Mammary epithelial cell (primary cell): Measurements from ENCODE around the gene CACNA1E.

Experiments
- EZH2 ChIP-seq: IDR thresholded peaks from 2 replicates; pipeline ENCODE4 v1.6.1; 2012; ENCODE audit warnings: low read length, inconsistent platforms, borderline replicate concordance
- TF ChIP-seq, protein P1 (sequence below), 2 donors: IDR thresholded peaks in 1 of 2; conservative IDR thresholded peaks in 1 of 2; 2 replicates each; pipeline ENCODE4 v1.5.1; 2011 to 2012; ENCODE audit warnings: inconsistent platforms in 2 of 2, low read length in 2 of 2, mild to moderate bottlenecking in 2 of 2, control low read depth in 1 of 2, low read depth in 1 of 2; ENCODE audit not compliant: insufficient read depth in 1 of 2; ENCODE audit errors: extremely low read depth in 1 of 2

DNA sequence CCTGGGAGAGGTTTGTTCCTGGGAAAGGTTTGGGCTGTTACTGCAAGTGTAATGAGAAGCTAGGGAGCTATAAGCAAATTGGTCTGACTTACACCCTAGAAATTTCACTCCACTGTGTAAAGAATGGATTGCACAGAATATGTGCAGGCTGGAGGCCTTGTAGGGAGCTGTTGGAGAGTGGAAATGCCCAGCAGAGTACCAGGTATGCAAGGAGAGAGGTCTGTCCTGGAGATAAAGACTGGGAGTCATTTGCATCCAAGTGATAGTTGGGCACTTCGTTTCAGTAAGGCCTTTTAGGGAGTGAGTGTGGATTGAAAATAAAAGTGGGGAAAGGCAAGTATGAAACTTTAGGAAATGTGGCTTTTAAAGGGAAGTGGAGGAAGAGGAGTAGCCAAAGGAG, 75.8 kb downstream of the CACNA1E start:
- TF ChIP-seq, protein P1, sequence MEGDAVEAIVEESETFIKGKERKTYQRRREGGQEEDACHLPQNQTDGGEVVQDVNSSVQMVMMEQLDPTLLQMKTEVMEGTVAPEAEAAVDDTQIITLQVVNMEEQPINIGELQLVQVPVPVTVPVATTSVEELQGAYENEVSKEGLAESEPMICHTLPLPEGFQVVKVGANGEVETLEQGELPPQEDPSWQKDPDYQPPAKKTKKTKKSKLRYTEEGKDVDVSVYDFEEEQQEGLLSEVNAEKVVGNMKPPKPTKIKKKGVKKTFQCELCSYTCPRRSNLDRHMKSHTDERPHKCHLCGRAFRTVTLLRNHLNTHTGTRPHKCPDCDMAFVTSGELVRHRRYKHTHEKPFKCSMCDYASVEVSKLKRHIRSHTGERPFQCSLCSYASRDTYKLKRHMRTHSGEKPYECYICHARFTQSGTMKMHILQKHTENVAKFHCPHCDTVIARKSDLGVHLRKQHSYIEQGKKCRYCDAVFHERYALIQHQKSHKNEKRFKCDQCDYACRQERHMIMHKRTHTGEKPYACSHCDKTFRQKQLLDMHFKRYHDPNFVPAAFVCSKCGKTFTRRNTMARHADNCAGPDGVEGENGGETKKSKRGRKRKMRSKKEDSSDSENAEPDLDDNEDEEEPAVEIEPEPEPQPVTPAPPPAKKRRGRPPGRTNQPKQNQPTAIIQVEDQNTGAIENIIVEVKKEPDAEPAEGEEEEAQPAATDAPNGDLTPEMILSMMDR (conservative IDR thresholded peaks at IDR 0.05 in 1 of 2, IDR thresholded peaks at IDR 0.05 in 1 of 2; ENCODE audit: extremely low read depth in 1 of 2, insufficient read depth in 1 of 2, low read depth in 1 of 2, low read length in 2 of 2): no peak
- no peak for TF ChIP-seq EZH2
